Gastroesophageal sphincter (tissue), 3 donors: Measurements from ENCODE around the gene NR1H2.

Experiments
- CTCF ChIP-seq, 4 experiments: fragments of 200-600 bp in 2 of 4; fragments of 450-650 bp in 2 of 4; sonication (generic) in 1 of 4; IDR thresholded peaks; one replicate each; pipeline ENCODE4 v1.5.1; 2017 to 2019; ENCODE audit warnings: antibody characterized with exemption in 4 of 4, mild to moderate bottlenecking in 2 of 4, moderate library complexity in 2 of 4
- EP300 ChIP-seq: sonication (generic); formaldehyde crosslinking; IDR thresholded peaks from one replicate; pipeline ENCODE4 v1.6.1; 2017; ENCODE audit warnings: antibody characterized with exemption, mild to moderate bottlenecking
- POLR2A ChIP-seq, 2 donors: fragments of 450-650 bp; IDR thresholded peaks; one replicate each; pipeline ENCODE4 v1.6.1; 2017; ENCODE audit warnings: antibody characterized with exemption in 2 of 2, mild to moderate bottlenecking in 2 of 2, moderate library complexity in 1 of 2
- POLR2AphosphoS5 ChIP-seq: sonication (generic); formaldehyde crosslinking; IDR thresholded peaks from one replicate; pipeline ENCODE4 v1.6.1; 2017; ENCODE audit warnings: antibody characterized with exemption

GRCh38 chr19:50427997-50428425 is 51.8 kb downstream of the NR1H2 start:
- no peak for TF ChIP-seq CTCF (IDR thresholded peaks at IDR 0.05)
- TF ChIP-seq POLR2A (IDR thresholded peaks at IDR 0.05): peak; percentile 18 to 19
- TF ChIP-seq POLR2AphosphoS5: no peak
- no peak for TF ChIP-seq EP300
